ENCODE data around the gene COL20A1.

GRCh38 chr20:63311186-63311832 lies 18.3 kb downstream of the COL20A1 start:
- TF ChIP-seq ZNF302 (CRISPR knock-in tag; IDR thresholded peaks at IDR 0.05) (no peak), CTCF (IDR thresholded peaks at IDR 0.05) (no peak), HOXA7 (CRISPR knock-in tag; IDR thresholded peaks at IDR 0.05) (no peak), TFCP2L1 (CRISPR knock-in tag; IDR thresholded peaks at IDR 0.05) (no peak), EHMT2 (IDR thresholded peaks at IDR 0.05; ENCODE audit: low read depth) (no peak), TP53 (CRISPR knock-in tag; IDR thresholded peaks at IDR 0.05) (no peak), CEBPB (IDR thresholded peaks at IDR 0.05) (no peak), SMC3 (IDR thresholded peaks at IDR 0.05) (no peak)
- TF ChIP-seq, protein P1, sequence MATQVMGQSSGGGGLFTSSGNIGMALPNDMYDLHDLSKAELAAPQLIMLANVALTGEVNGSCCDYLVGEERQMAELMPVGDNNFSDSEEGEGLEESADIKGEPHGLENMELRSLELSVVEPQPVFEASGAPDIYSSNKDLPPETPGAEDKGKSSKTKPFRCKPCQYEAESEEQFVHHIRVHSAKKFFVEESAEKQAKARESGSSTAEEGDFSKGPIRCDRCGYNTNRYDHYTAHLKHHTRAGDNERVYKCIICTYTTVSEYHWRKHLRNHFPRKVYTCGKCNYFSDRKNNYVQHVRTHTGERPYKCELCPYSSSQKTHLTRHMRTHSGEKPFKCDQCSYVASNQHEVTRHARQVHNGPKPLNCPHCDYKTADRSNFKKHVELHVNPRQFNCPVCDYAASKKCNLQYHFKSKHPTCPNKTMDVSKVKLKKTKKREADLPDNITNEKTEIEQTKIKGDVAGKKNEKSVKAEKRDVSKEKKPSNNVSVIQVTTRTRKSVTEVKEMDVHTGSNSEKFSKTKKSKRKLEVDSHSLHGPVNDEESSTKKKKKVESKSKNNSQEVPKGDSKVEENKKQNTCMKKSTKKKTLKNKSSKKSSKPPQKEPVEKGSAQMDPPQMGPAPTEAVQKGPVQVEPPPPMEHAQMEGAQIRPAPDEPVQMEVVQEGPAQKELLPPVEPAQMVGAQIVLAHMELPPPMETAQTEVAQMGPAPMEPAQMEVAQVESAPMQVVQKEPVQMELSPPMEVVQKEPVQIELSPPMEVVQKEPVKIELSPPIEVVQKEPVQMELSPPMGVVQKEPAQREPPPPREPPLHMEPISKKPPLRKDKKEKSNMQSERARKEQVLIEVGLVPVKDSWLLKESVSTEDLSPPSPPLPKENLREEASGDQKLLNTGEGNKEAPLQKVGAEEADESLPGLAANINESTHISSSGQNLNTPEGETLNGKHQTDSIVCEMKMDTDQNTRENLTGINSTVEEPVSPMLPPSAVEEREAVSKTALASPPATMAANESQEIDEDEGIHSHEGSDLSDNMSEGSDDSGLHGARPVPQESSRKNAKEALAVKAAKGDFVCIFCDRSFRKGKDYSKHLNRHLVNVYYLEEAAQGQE (IDR thresholded peaks at IDR 0.05), result no peak

Data from A549 (cell line).